Activated T-cell treated with anti-CD3 and anti-CD28 coated beads, Interleukin-2, amount 50 U/mL, for 24 hours (primary cell): ENCODE results near the gene PPCDC.

Source experiments
- DNase-seq: peaks from one replicate; pipeline ENCODE4 v3.0.0-alpha.2; 2020
- H3K27ac Mint-ChIP-seq: 2 replicates; pipeline ENCODE4 v1.8.0; 2020; ENCODE audit warnings: mild to moderate bottlenecking, mixed read lengths
- H3K27me3 Mint-ChIP-seq: 2 replicates; pipeline ENCODE4 v1.8.0; 2020; ENCODE audit warnings: mixed read lengths
- H3K36me3 Mint-ChIP-seq: 2 replicates; pipeline ENCODE4 v1.8.0; 2020; ENCODE audit warnings: low read depth, mixed read lengths
- H3K4me1 Mint-ChIP-seq: 2 replicates; pipeline ENCODE4 v1.8.0; 2020; ENCODE audit warnings: low read depth, mixed read lengths
- H3K4me3 Mint-ChIP-seq: 2 replicates; pipeline ENCODE4 v1.8.0; 2020; ENCODE audit warnings: mild to moderate bottlenecking, moderate library complexity, mixed read lengths
- H3K9me3 Mint-ChIP-seq: 2 replicates; pipeline ENCODE4 v1.8.0; 2020; ENCODE audit warnings: mixed read lengths

PPCDC gene

DNA sequence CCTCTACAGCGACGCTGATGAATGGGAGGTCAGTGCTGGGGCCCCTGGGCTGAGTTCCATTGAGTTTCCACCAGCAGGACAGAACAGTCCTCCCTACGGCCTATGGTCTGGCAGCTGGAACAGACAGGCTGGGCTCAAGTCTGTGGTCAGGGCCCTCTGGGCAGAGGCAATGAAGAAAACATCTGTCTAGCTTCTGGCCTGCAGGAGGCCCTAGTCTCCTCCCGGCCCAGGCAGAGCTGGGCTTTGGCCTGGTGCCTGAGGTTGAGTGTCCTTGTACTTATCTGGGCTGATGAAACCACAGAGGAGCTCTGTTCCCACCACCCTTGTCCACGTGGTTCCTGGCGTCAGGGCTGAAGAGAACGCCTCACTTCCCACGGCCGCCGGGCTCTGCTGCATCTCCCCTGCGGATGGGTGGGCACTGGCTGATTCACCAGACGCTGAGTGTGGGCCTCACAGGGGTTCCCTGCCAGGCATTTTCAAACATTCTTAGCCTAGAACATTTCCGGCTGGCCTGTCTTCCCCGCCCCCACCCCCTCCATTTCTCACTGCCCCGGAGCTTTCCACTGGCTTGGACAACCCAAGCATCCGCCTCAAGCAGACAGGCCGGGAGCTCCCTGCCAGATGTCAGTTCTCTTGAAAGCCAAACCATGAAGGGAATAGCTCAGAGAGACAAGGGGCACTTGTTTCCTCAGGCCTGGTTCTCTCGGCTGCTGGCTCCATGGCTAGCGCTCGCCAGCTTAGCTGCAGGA is 20.3 kb downstream of the PPCDC start:
- Mint-ChIP-seq H3K4me3 (no peak overlapping the region), H3K36me3 (peaks cover 57% of the 10 kb centered on the region), H3K9me3 (no peaks in the 10 kb centered on the region), H3K27me3 (no peaks in the 10 kb centered on the region), H3K27ac (no peak overlapping the region), H3K4me1 (peaks cover 51% of the 10 kb centered on the region)
- DNase-seq: no peak

DNA sequence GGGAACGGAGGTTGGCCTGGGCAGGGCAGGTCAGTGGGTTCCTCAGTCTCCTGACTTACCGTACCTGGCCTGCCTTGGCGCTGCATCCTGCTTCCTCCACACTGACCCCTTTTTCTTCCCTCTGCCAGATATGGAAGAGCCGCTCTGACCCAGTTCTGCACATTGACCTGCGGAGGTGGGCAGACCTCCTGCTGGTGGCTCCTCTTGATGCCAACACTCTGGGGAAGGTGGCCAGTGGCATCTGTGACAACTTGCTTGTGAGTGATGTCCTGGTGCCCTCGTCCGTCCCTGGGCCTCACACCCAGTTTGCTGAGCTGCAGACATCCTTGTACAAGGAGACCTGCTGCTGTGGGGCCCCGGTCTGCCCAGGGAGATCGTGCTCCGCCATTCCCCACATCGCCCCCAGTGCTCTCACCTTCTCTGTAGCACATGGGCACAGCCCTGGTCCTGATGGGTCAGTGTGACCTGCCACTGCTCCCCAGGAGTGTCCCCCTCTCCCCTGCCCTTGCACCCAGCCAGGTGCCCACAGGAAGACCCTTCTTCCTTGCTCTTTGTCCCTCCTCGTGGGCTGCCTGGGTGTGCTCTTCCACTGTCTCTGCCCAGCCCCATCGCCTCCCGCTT is 21.0 kb downstream of the PPCDC start:
- no peaks in the 10 kb centered on the region for H3K9me3 Mint-ChIP-seq
- H3K4me1 Mint-ChIP-seq: peaks cover 50% of the 10 kb centered on the region
- no peak for DNase-seq
- H3K27me3 Mint-ChIP-seq: no peaks in the 10 kb centered on the region
- no peak overlapping the region for H3K4me3 Mint-ChIP-seq
- peaks cover 64% of the 10 kb centered on the region for H3K36me3 Mint-ChIP-seq
- no peak overlapping the region for H3K27ac Mint-ChIP-seq

DNA sequence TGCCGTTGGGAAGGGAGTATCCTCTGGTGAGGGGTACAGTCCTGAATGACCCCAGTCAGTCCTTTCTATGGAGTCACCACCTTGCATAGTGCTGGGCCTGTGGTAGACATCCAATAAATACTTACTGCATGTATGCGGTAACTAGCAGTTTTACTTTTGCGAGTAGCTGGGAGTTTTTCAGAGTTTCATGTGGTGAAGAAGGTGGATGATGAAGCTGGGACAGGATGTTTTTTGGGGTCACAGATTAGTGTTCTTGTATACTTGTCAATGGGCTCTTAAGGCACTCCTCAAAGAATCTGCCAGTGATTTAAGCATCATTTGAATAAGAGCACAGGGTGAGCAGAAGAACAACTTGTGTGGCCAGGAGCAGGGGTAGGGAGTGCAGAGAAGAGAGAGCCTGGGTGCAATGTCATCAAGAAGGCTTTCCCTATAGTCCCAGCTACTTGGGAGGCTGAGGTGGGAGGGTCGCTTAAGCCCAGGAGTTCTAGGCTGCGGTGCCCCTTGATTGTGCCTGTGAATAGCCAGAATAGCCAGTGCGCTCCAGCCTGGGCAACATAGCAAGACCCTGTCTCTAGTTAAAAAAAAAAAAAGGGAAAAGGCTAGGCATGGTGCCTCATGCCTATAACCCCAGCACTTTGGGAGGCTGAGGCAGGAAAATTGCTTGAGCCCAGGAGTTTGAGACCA is 22.1 kb downstream of the PPCDC start:
- Mint-ChIP-seq H3K27ac (no peak overlapping the region), H3K27me3 (no peaks in the 10 kb centered on the region), H3K9me3 (no peaks in the 10 kb centered on the region), H3K4me3 (no peak overlapping the region), H3K4me1 (peaks cover 48% of the 10 kb centered on the region), H3K36me3 (peaks cover 70% of the 10 kb centered on the region)
- DNase-seq: no peak

DNA sequence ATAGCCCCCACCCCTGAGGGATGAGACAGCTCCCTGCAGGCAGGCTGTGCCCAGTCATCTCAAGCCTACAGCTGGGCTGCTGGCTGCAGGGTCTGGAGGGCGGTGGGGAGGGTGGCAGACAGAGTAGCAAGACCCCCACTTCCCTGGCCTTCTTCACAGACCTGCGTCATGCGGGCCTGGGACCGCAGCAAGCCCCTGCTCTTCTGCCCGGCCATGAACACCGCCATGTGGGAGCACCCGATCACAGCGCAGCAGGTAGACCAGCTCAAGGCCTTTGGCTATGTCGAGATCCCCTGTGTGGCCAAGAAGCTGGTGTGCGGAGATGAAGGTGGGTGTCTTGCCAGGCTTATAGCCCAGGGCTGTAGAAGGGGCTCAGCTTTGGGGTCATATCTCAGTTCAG is 25.0 kb downstream of the PPCDC start:
- Mint-ChIP-seq H3K9me3 (no peaks in the 10 kb centered on the region), H3K4me1 (peaks cover 37% of the 10 kb centered on the region), H3K4me3 (no peak overlapping the region), H3K27ac (no peak overlapping the region), H3K27me3 (no peaks in the 10 kb centered on the region), H3K36me3 (peaks cover 56% of the 10 kb centered on the region)
- no peak for DNase-seq

DNA sequence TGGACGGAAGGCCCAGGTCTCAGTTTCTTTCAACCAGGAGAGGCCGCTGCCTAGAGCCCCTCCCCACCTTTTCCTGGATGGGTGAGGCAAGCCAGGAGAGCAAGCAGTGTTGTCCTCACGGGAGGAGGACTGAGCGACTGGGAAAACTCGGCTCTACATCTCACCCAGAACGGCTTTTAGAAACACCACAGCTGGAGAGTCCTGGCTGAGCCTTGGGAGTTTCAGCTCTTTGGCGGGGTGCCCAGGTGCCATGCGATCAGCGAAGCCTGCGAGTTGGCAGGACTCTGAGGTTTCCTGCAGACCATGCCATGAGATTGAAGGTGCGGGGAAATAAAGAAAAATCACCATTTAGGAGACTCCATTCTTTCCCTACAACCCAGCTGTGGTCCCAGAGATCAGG is 26.0 kb downstream of the PPCDC start:
- H3K27me3 Mint-ChIP-seq: no peaks in the 10 kb centered on the region
- H3K27ac Mint-ChIP-seq: no peak overlapping the region
- no peak for DNase-seq
- H3K9me3 Mint-ChIP-seq: no peaks in the 10 kb centered on the region
- H3K36me3 Mint-ChIP-seq: peaks cover 48% of the 10 kb centered on the region
- no peak overlapping the region for H3K4me3 Mint-ChIP-seq
- peaks cover 30% of the 10 kb centered on the region for H3K4me1 Mint-ChIP-seq

DNA sequence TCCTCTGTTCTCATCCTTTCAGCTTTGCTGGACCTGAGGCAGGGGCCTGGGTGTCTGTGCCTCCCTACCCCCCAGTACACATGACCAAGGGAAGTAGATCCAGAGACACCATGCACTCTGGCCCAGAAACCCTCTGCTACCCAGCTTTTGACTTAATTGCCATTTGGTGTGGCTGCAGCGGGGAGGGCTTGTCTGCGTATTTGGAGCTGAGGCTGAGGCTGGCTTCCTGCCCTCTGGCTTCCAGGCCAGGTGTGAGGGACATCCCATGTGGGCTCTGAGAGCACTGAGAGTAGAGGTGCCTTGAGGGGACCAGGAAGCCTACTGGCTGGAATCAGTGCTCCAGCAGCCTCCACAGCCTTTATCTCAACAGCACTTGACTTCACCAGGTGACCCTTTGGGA is 26.9 kb downstream of the PPCDC start:
- Mint-ChIP-seq H3K36me3 (peaks cover 39% of the 10 kb centered on the region), H3K9me3 (no peaks in the 10 kb centered on the region), H3K4me1 (peaks cover 21% of the 10 kb centered on the region), H3K4me3 (no peak overlapping the region), H3K27me3 (no peaks in the 10 kb centered on the region), H3K27ac (no peak overlapping the region)
- DNase-seq: no peak

DNA sequence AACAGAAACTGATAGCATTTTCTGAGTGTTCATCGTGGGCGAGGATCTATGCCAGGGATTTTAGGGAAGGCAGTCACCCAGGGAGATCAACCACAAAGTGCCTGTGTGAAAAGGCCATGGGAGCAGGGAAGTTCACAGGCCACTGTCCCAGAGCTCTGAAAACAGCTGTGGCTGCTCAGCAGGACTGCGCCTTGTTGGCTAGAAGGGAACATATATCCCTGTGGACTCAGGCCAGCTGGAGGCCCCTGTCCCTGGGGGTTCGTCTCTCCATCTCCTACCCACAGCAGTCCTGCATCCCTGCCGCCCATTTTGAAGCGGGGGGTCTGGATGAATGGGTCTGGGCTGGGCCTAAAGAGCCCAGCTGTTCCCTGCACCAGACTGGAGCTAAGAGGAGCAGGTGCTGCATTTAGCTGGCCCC is 27.8 kb downstream of the PPCDC start:
- H3K27ac Mint-ChIP-seq: no peak overlapping the region
- H3K4me3 Mint-ChIP-seq: no peak overlapping the region
- H3K4me1 Mint-ChIP-seq: peaks cover 17% of the 10 kb centered on the region
- H3K27me3 Mint-ChIP-seq: no peaks in the 10 kb centered on the region
- no peak for DNase-seq
- H3K36me3 Mint-ChIP-seq: peaks cover 34% of the 10 kb centered on the region
- no peaks in the 10 kb centered on the region for H3K9me3 Mint-ChIP-seq

DNA sequence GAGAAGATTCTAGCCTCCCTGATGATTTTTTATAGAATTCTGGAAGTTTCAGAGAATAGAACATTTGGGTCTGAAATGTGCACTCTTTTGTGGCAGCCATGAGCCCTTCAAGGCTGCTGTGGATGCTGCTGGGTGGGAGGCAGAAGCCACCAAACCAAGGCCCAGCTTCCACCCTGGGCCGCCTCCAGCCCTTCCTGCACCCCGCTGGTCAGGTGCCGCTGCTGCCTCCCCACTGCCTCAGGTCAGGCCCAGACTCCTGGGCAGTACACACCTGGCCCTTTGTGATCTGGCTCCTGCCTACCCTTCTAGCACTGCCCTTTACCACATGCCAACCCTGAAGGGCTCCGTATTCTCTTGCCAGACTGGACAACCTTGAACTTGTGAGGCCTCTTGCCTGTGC is 28.3 kb downstream of the PPCDC start:
- peaks cover 12% of the 10 kb centered on the region for H3K4me1 Mint-ChIP-seq
- no peaks in the 10 kb centered on the region for H3K27me3 Mint-ChIP-seq
- no peaks in the 10 kb centered on the region for H3K9me3 Mint-ChIP-seq
- H3K4me3 Mint-ChIP-seq: no peak overlapping the region
- H3K27ac Mint-ChIP-seq: no peak overlapping the region
- peaks cover 30% of the 10 kb centered on the region for H3K36me3 Mint-ChIP-seq
- no peak for DNase-seq

DNA sequence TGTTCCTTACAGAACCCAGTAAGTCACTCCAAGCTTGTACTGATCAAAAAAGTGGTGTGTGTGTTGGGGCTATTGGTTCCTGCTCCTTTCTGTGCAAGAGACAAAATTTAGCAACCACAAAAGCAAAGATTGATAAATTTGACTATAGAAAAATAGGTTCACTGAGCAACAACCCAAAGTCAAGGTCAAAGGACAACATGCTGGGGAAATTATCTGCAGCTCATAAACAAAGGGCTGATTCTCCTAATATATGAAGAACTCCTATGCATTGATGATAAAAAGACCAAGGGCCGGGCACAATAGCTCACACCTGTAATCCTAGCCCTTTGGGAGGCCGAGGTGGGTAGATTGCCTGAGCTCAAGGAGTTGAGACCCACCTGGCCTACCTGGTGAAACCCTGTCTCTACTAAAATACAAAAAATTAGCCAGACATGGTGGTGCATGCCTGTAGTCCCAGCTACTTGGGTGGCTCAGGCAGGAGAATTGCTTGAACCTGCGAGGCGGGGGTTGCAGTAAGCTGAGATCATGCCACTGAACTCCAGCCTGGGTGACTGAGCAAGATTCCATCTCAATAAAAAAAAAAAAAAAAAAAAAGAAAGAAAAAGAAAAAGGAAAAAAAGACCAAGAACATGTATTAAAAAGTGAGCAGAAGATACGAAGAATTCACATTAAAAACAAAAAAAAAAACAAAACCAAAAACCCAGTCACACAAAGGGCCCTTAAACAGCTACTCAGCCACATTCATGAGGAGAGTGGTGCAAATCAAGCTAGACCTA is 29.8 kb downstream of the PPCDC start:
- Mint-ChIP-seq H3K27me3 (no peaks in the 10 kb centered on the region), H3K27ac (no peak overlapping the region), H3K4me1 (no peaks in the 10 kb centered on the region), H3K36me3 (peaks cover 20% of the 10 kb centered on the region), H3K4me3 (no peak overlapping the region), H3K9me3 (no peaks in the 10 kb centered on the region)
- no peak for DNase-seq

DNA sequence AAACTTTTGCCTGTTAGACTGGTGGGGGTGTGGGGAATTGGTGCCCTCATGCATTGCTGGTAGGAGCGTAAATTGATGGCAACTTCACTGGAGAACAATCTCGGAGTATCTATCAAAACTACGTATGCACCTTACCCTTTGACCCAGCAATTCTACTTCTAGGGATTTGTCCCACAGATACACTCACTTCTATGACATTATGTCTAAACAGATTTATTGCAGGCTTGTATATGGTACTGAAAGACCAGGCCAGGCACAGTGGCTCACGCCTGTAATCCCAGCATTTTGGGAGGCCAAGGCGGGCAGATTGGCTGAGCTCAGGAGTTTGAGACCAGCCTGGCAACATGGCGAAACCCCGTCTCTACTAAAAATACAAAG is 30.3 kb downstream of the PPCDC start:
- Mint-ChIP-seq H3K9me3 (no peaks in the 10 kb centered on the region), H3K4me1 (no peaks in the 10 kb centered on the region), H3K36me3 (peaks cover 15% of the 10 kb centered on the region), H3K4me3 (no peak overlapping the region), H3K27ac (no peak overlapping the region), H3K27me3 (no peaks in the 10 kb centered on the region)
- DNase-seq: no peak

DNA sequence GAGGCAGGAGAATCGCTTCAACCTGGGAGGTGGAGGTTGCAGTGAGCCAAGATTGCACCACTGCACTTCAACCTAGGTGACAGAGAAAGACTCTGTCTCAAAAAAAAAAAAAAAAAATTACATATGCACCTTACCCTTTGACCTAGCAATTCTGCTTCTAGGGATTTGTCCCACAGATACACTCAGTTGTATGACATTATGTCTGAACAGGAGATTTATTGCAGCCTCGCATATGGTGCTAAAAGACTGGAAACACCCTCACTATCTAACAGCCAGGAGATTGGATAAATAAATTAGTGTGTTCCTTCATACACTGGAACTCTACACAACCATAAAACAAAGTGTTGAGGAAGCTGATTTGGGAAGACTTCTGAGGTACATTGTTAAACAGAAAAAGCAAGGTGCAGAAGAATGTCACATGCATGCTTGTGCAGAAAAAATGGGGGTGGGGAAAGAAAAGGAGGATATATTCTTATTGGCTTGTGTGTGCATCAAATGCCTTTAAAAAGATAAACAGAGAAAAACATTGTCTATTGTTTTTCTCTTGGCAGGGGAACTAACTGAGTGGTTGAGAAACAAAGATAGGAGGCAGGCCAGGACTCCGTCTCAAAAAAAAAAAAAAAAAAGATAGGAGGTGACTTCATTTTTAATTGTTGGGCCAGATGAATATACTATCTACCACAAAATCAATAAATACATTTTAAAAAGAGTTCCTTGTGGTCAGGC is 30.9 kb downstream of the PPCDC start:
- peaks cover 9% of the 10 kb centered on the region for H3K36me3 Mint-ChIP-seq
- no peaks in the 10 kb centered on the region for H3K4me1 Mint-ChIP-seq
- no peak for DNase-seq
- H3K9me3 Mint-ChIP-seq: no peaks in the 10 kb centered on the region
- no peak overlapping the region for H3K4me3 Mint-ChIP-seq
- no peaks in the 10 kb centered on the region for H3K27me3 Mint-ChIP-seq
- H3K27ac Mint-ChIP-seq: no peak overlapping the region

DNA sequence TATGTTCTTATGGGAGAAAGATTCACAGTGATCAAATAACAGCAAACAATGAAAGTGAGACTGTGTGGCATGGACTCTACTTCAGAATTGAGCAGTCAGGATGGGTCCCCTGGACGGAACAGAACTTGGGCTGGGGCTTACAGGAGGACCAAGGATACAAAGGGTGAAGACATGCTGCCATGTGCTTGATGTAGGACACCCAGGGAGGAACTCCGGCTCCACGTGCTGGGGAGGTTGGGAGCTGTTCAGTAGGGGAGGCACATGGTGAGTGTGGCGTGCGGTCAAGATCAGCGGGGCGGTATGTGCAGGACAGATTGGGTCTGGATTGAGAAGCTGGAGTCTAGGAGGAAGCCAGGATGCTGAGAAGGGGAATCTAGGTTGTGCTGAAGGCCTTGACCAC is 32.6 kb downstream of the PPCDC start:
- H3K4me1 Mint-ChIP-seq: peaks cover 3% of the 10 kb centered on the region
- no peak overlapping the region for H3K27ac Mint-ChIP-seq
- H3K36me3 Mint-ChIP-seq: peaks cover 3% of the 10 kb centered on the region
- H3K9me3 Mint-ChIP-seq: no peaks in the 10 kb centered on the region
- H3K27me3 Mint-ChIP-seq: no peaks in the 10 kb centered on the region
- H3K4me3 Mint-ChIP-seq: no peak overlapping the region
- no peak for DNase-seq

DNA sequence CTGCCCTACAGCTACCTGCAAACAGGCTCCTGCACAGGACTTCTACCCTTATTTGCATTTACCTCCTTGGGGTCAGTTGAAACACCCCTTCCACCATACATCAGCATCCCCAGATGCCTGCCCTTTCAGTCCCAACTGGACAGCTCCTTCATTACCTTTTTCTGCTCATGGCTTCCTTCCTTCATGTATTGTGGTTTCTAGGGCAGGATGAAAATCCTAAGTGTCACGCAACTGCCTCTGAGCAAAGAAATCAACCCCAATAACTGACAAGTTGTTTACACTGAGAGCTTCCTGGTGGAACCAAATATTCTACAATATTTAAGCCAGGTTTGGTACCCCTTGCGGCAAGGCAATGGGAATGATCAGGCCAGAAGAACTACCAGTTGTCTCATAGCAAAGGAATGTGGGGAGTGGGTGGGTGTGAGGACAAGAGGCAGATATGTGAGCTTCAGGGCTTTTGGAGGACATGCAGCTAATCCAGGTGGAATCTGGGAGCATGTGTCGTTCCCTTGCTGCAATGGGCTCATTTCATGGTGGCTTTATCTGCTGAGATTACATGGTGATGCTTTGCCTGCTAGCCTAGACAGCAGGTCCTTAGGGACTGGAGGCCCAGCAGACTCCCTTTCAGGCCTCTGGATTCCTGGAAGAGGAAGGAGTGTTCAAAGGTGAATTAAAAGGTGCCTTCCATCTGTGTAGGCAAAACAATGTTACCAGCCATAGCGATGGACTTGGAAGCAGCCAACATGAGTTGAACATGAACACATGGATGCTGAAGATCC is 34.9 kb downstream of the PPCDC start:
- Mint-ChIP-seq H3K36me3 (peaks cover 2% of the 10 kb centered on the region), H3K27ac (no peak overlapping the region), H3K4me3 (no peak overlapping the region), H3K9me3 (no peaks in the 10 kb centered on the region), H3K4me1 (peaks cover 8% of the 10 kb centered on the region), H3K27me3 (no peaks in the 10 kb centered on the region)
- DNase-seq: no peak
